Thyroid gland (tissue), 4 donors: ENCODE measurements around the gene HEXB.

Experiments used
- CTCF ChIP-seq, 6 experiments: fragments of 200-600 bp in 3 of 6; fragments of 450-650 bp in 3 of 6; sonication (generic) in 3 of 6; IDR thresholded peaks; one replicate each; pipeline ENCODE4 v1.5.1; 2016 to 2019; ENCODE audit warnings: antibody characterized with exemption in 6 of 6, mild to moderate bottlenecking in 2 of 6, inconsistent platforms in 1 of 6, moderate library complexity in 1 of 6
- POLR2A ChIP-seq, 2 donors: fragments of 450-650 bp; IDR thresholded peaks; one replicate each; pipeline ENCODE4 v1.6.1; 2017; ENCODE audit warnings: antibody characterized with exemption in 2 of 2, mild to moderate bottlenecking in 2 of 2, moderate library complexity in 1 of 2

GRCh38 chr5:74636552-74636951 is 48.5 kb upstream of the HEXB start:
- TF ChIP-seq POLR2A (IDR thresholded peaks at IDR 0.05) (no peak), CTCF (IDR thresholded peaks at IDR 0.05) (no peak)
